ENCODE measurements around the gene HTT-AS.
"Not testable (repeated sequence)": the region's sequence is repeated elsewhere in the genome, so short reads cannot be mapped to it uniquely, and the experiment has no call there.

The HTT-AS gene

GRCh38 chr4:3074078-3074845 lies at the start of gene HTT-AS, which contains the start of gene HTT:
TSS of gene HTT-AS (minus strand) at chr4:3074538.
TSS of gene HTT (plus strand) at chr4:3074681. CDS start at chr4:3074826, 145 bp downstream.
- peak; percentile 95 to 96 for DNase-seq

DNA sequence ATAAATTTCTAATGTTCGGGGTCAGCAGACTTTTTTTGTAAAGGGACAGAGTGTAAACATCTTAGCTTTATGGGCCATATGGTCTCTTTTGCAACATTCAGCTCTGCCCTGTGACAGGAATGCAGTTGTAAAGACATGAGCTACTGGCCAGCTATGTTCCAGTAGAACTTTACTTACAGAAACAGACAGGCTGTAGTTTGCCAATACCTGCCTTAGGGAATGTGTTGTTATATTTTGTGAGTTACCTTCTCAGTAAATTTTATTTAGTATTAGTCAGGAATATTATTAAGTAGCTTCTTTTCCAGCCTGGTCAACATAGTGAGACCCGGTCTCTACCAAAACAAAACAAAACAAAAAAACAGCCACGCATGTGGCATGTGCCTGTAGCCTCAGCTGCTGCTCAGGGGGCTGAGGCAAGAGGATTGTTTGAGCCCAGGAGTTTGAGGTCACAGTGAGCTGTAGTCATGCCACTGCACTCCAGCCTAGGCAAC lies 48.9 kb upstream of the HTT-AS start:
- no peak for DNase-seq

GRCh38 chr4:3122081-3122563 lies 47.8 kb upstream of the HTT-AS start:
- DNase-seq, result no peak

DNA sequence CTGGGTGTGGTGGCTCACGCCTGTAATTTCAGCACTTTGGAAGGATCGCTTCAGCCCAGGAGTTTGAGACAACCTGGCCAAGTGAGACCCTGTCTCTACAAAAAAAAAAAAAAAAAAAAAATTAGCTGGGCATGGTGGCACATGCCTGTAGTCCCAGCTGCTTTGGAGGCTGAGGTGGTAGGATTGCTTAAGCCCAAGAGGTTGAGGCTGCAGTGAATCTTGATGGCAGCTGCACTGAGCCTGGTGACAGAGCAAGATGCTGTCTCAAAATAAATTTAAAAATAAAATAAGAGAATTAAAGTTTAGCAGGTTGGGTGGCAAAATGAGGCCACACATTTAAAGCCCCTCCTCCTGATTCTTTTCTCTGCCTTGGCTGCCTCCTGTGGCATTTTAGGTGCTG lies 47.3 kb upstream of the HTT-AS start:
- no peak for DNase-seq

DNA sequence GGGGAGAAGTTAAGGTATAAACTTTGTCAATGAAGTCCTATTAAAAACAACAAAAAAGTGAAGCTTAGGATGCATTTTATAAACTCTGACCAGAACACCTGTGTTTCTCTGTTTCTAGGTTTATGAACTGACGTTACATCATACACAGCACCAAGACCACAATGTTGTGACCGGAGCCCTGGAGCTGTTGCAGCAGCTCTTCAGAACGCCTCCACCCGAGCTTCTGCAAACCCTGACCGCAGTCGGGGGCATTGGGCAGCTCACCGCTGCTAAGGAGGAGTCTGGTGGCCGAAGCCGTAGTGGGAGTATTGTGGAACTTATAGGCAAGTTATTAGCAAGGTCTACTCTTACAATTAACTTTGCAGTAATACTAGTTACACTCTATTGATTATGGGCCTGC lies 46.8 kb upstream of the HTT-AS start:
- DNase-seq, result no peak

DNA sequence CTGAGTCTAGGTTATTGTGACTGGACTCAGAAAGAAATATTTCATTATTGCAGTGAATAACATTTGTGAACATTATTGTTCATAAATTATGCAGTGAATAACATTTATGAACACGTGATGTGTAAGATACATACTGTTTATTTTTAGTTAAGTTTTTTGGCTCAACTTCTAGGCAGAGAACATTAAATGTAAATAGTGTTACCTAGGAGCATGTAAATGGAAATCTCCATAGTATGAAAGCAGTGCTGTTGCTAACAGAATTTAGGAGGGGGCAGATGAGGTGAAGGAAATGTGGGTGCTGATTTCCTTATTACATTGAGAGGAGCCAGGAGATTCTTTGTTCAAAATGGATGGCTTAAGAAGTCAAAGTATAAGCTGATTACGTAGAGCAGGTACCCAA lies 45.1 kb upstream of the HTT-AS start:
- DNase-seq, result no peak

DNA sequence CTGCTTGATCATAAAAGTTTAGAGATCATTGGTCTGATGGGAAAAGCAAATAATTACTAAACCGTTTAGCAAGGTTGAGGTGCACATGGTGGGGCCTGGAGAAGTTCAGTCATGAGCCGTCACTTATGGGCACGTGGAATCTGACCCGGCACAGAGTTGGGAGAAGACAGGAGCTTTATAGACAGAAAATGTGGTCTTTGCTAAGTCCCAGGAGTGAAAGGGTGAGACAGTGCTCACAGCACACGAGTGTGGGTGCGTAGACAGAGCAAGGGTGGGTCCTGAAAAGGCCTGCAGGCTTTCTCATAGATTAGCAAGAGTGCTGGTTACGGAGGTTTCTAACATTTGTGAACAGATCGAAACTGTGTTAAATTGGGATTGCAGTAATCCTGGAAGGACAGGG lies 44.0 kb upstream of the HTT-AS start:
- DNase-seq, result no peak

DNA sequence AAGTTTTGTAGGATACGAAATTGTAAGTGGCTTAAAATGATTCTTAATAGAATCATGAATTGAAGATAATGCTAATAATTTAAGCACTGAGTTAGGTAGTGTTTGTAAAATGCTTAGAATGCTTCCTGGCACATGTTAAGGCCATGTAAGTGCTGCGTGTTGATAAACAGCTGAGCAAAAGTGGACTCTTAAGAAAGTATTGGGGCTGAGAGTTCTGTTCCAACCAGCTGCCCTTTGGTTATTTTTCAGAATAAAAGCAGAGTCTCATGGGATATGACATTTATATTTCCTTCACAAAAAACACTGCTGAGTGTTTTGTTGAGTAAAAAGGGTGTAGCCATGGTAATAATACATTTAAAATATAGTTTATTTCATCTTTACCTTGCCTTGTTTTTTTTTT lies 42.6 kb upstream of the HTT-AS start:
- DNase-seq, result no peak

GRCh38 chr4:3115637-3116270 lies 41.4 kb upstream of the HTT-AS start:
- DNase-seq, result no peak

- no peak for DNase-seq
Measured at GRCh38 chr4:3114377-3114776, 40.0 kb upstream of the HTT-AS start.

GRCh38 chr4:3112609-3113469 lies 38.5 kb upstream of the HTT-AS start:
- DNase-seq, result no peak

- no peak for DNase-seq
Measured at GRCh38 chr4:3112201-3112600, 37.9 kb upstream of the HTT-AS start.

DNA sequence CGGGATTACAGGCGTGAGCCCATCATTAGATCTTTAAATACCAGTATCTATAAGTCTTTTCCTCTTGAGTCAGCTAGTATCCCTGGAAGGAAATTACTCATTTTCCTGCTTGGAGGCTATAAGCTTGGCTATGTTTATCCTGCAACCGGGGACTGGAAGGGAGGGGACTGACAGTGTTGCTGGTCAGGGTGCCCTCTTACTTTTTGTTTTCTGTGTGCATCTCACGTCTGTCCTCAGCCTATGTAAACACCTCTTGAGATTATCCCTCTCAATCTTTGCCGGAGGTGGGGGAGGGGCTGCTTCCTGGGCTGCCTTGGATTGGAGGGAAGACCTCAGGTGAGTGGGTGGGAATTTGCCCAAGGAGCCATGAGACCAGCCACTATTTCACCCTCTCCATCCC lies 37.1 kb upstream of the HTT-AS start:
- no peak for DNase-seq

- DNase-seq, result no peak
Measured at GRCh38 chr4:3108211-3108610, 33.9 kb upstream of the HTT-AS start.

DNA sequence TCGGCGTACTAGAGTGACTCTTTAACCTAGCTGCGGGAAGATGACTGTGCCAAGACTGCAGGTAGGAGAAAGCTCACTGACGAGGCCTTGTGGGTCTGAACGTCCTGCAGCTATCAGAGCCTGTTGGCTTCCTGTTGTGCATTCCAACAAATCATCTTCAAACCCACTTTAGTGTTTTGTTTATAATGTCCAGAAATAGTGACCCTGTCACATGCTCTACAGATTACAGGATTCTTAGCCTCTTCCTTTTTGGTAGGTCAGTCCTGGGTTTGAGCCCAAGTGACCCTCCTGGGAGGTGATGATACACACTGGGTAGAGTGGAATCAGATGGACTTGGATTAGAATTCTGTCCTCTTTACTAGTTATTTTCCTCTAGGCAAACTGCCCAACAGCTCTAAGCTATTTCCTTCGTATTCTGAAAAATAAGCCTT lies 33.4 kb upstream of the HTT-AS start:
- no peak for DNase-seq

DNA sequence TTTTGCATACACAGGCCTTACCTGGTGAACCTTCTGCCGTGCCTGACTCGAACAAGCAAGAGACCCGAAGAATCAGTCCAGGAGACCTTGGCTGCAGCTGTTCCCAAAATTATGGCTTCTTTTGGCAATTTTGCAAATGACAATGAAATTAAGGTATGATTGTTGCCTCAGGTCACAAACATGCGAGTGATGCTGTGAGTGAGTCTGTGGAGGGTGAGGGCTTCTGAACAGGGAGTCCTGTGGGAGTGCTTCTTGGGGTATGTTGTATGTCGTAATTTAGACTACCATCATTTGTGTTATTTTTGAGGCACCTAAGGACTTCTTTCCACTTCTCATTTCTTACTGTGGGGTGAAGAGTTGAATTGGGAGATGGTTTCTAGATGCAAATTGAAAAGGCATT lies 32.9 kb upstream of the HTT-AS start:
- DNase-seq, result no peak

DNA sequence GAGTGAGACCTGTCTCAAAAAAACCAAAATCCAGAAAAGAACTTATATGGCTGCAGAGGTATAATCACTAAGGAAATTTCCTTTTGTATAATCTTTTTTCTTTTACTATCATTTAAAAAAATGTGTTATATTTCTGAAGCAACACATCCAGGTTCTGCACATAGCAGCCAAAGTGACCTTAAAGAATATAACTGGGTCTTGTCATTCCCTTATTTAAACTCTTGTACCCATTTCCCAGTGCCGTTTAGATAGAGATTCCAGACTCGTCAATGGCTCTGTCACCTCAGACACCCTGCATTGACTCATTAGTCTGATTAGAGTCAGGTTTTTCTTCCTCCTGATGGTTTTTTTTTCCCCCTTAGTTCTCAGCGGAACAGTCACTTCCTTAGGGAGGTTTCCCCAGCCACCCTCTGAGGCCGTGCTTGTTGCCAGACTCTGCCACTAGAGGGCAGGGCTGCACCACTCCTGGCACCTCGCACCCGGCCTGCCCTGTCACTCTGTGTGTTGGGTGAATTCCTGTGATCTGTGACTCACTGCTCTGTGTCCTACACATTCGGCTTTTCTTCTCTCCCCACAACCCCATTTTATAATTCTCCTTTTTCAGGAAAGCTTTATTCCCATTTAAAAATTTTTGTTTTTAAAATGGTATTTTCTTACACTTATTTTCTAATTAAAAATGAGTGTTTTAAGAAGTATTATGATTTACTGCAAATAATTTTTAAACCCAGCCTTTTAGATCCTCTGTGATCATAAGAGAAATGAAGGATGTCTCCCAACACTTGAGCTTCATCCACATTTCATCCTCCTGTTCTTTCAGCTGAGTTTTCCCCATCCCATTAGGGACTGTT lies 32.2 kb upstream of the HTT-AS start:
- DNase-seq, result peak; percentile 69 to 70

DNA sequence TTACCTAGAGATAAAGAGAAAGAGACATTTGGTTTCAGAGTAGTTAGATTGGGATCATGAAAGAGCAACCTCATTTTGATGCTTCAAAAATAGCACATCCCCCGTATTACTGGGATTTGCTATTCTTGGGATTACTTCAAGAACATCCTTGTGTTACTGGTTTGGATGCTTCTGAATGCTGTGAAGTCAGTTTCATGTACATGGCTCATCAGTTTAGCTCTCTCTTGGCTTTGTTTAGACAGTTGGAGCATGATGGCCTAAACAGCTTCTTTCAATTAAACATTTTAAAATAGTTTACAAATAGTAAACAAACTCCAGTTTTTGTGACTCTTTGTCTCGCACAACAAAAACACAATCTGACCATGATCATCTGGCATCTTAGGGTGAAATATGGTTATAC lies 24.0 kb upstream of the HTT-AS start:
- DNase-seq, result no peak

GRCh38 chr4:3096202-3096601 lies 21.9 kb upstream of the HTT-AS start:
- no peak for DNase-seq

- DNase-seq, result not testable (repeated sequence)
Measured at GRCh38 chr4:3094701-3095100, 20.4 kb upstream of the HTT-AS start.

DNA sequence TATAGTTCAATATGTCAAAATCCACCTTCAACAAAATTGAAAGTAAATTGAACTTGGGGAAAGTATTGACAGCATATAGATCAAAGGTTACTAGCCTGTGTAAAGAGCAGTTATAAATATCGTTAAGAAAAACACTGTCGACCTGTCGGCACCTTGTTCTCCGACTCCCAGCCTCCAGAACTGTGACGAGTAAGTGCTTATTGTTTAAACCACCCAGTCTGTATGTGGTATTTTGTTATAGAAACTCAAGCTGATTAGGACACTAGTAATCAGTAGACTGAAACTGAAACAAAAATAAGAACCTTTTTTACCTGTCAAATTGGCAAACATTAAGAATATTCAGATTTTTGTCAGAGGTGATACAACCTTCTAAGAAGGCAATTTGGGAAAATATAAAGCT lies 17.1 kb upstream of the HTT-AS start:
- no peak for DNase-seq

GRCh38 chr4:3087115-3087797 lies 12.9 kb upstream of the HTT-AS start:
- DNase-seq, result no peak

All from NCI-H2081 (cell line).